ENCODE results near the gene ME1. TPM values are rescaled to one million over a fixed set of nuclear protein-coding genes. Genes with fewer than 3 reads are reported as not detected.
"Not testable (repeated sequence)": the region's sequence is repeated elsewhere in the genome, so short reads cannot be mapped to it uniquely, and the experiment has no call there.

Gene ME1
- 35.8 TPM for polyA plus RNA-seq (2013, experiment 1 of 2; ENCODE audit: insufficient read length)
- 38.9 TPM for polyA plus RNA-seq (2013, experiment 2 of 2; ENCODE audit: insufficient read length)

- peak; percentile 91 for DNase-seq
Measured at GRCh38 chr6:83430611-83431544, at the start of gene ME1. Gene ME1, minus strand, starts transcription at chr6:83431051. Its CDS starts 97 bp downstream, at chr6:83430954.

- DNase-seq, result no peak
Measured at GRCh38 chr6:83480470-83480869, 49.6 kb upstream of the ME1 start.

GRCh38 chr6:83479389-83479788 is 48.5 kb upstream of the ME1 start:
- DNase-seq, result no peak

- no peak for DNase-seq
Measured at GRCh38 chr6:83476971-83477370, 46.1 kb upstream of the ME1 start.

- DNase-seq, result peak; percentile 10
Measured at GRCh38 chr6:83474309-83474708, 43.5 kb upstream of the ME1 start.

- DNase-seq, result no peak
Measured at GRCh38 chr6:83472767-83473166, 41.9 kb upstream of the ME1 start.

GRCh38 chr6:83470587-83470986 is 39.7 kb upstream of the ME1 start:
- DNase-seq, result no peak

GRCh38 chr6:83470001-83470400 is 39.1 kb upstream of the ME1 start:
- DNase-seq, result no peak

GRCh38 chr6:83467620-83468036 is 36.8 kb upstream of the ME1 start:
- no peak for DNase-seq

- DNase-seq, result no peak
Measured at GRCh38 chr6:83466328-83466727, 35.5 kb upstream of the ME1 start.

GRCh38 chr6:83464381-83465140 is 33.7 kb upstream of the ME1 start:
- DNase-seq, result no peak

GRCh38 chr6:83463886-83464285 is 33.0 kb upstream of the ME1 start:
- no peak for DNase-seq

GRCh38 chr6:83462524-83462923 is 31.7 kb upstream of the ME1 start:
- no peak for DNase-seq

- DNase-seq, result peak; percentile 7
Measured at GRCh38 chr6:83461438-83461837, 30.6 kb upstream of the ME1 start.

GRCh38 chr6:83459663-83460062 is 28.8 kb upstream of the ME1 start:
- no peak for DNase-seq

- DNase-seq, result not testable (repeated sequence)
Measured at GRCh38 chr6:83450015-83450414, 19.2 kb upstream of the ME1 start.

GRCh38 chr6:83444086-83444699 is 13.3 kb upstream of the ME1 start:
- DNase-seq, result not testable (repeated sequence)

GRCh38 chr6:83443516-83443915 is 12.7 kb upstream of the ME1 start:
- DNase-seq, result no peak

- no peak for DNase-seq
Measured at GRCh38 chr6:83442752-83443151, 11.9 kb upstream of the ME1 start.

- no peak for DNase-seq
Measured at GRCh38 chr6:83439201-83439600, 8.3 kb upstream of the ME1 start.

GRCh38 chr6:83436674-83437073 is 5.8 kb upstream of the ME1 start:
- no peak for DNase-seq

- no peak for DNase-seq
Measured at GRCh38 chr6:83433177-83433576, 2.3 kb upstream of the ME1 start.

- DNase-seq, result no peak
Measured at GRCh38 chr6:83432636-83433035, 1.8 kb upstream of the ME1 start.
